ENCODE data around the gene ZNF362.
"Not testable (repeated sequence)": the region's sequence is repeated elsewhere in the genome, so short reads cannot be mapped to it uniquely, and the experiment has no call there.

Gene ZNF362, protein sequence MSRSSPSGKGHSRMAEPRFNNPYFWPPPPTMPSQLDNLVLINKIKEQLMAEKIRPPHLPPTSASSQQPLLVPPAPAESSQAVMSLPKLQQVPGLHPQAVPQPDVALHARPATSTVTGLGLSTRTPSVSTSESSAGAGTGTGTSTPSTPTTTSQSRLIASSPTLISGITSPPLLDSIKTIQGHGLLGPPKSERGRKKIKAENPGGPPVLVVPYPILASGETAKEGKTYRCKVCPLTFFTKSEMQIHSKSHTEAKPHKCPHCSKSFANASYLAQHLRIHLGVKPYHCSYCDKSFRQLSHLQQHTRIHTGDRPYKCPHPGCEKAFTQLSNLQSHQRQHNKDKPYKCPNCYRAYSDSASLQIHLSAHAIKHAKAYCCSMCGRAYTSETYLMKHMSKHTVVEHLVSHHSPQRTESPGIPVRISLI

DNA sequence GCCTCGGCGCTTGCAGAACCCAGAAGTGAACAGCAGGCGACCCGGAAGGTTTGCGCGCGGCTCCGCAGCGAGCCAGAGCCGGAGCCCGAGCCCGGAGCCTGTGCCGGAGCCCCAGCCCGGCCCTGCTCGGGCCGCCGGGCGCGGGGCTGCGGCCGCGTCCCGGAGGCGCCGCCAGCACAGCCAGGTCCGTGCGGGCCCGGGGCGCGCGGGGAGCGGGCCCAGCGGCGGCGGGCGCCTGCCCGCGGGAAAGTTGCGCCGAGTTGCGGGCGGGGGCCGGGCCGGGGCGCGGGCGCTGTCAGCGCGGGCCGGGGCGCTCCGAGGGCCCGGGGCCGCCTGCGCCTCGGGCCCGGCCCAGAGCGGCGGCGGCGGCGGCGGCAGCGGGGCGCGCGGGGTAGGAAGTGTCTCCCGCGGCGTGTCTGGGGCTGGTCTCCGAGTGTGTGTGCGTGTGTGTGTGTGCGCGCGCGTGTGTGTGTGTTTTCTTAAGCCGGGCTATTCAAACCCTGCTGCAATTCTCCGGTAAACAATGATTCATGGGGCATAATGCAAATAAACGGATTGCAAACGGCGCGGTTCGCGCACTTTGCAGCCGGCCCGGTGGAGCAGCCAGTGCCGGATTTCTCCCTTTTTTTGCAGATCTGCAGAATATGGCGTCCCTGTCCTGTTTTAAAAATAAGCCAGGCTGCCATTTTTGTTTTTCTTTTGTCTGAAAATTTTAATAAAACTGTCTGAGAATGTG lies at the start of gene ZNF362:
Gene ZNF362, plus strand, starts transcription at position 22 of the 736 bp plus-strand sequence. CDS start 14,083 bp downstream, outside the sequence.
- peak; percentile 46 for DNase-seq (ENCODE audit: low read depth)

DNA sequence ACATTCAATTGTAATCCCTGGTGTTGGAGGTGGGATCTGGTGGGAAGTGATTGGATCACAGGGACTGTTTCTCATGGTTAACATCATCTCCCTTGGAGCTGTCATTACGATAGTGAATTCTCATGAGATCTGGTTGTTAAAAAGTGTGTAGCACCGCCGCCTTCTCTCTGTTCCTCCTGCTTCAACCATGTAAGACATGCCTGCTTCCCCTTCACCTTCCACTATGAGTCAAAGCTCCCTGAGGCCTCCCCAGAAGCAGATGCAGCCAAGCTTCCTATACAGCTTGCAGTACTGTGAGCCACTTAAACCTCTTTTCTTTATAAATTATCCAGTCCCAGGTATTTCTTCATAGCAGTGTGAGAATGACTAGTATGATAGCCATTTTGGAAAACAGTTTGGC lies 44.3 kb upstream of the ZNF362 start:
- no peak for DNase-seq (ENCODE audit: low read depth)

DNA sequence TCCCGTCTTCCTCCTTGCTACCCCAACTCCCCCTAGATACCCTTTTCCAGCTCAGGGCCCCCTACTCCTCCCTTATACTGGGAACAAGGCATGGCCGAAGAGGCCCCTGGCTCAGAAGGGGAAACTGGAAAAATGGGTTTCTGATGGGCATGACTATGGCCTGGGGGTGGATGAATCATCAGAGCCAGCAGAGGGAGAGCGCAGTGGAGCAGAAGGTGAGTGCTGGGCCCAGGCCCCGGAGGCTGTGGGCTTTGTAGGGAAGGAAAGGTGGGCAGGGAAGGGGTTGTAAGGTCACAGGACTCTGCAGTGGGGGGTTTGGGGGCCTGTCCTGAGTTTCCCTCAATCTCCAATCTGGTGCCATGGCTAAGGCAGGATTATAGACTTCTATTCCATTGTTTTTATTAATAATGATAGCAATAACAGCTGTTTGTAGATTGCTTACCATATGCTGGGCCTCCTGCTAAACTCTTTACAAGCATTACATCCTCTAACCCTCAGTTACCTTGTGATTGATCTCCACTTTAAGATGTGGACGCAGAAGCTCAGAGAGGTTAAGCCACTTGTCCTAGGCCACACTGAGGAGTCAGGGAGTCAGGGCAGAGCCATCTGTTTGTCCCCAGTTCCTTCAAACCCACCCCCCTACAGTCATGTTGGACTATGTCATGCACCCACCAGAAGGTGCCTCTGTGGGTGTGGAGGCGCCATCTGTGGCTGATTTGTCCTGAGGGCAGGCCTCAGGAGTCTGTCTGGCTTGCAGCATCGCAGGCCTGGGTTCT lies 36.2 kb upstream of the ZNF362 start:
- DNase-seq (ENCODE audit: low read depth): no peak

DNA sequence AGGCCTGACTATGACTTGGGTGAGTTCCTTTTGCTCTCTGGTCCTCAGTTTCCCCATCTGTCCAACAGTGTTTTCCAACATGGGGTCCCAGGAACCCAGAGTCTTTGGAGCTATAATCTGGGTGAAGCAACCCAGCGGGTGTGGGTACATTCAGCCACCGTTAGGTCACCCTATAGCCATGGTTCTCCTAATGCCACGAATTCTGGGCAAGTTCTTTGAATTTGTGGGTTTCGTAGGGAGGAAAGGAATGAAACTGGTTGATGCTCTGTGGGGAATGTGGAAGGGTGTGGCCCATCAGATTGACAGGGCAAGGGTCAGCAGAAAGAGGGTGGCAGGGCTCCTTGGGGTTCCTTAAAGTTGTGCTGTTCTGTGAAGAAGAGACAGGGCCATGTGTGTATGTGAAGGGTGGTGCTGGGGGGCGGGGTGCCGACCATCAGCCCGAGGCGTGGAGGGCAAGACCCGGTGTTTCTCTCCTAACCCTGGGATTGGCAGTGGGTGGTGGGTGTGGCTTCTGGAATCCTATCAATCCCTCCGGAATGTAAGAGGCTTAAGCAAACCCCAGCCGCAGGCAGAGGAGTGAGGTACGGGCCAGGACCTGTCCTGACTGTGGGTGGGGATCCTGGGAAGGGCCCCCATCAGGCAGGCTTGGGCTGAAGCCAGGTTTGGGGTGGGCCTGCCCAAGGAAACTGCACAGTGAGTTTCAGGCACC lies 35.5 kb upstream of the ZNF362 start:
- no peak for DNase-seq (ENCODE audit: low read depth)

DNA sequence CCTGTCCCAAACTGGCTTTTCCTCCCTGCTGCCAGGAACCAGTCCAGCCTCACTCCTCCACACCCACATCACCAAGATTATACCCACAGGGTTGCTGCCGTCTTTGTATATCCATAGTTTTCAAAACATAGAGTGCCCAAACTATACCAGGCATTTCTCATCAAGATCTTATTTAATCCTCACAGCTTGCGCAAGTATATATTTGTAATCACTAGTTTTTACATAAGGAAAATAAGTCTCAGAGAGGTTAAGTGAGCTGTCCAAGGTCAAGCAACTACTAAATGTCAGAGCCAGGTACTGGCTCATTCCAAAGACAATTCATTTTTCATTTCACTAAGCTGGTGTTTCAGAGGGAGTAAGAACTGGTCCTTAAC lies 34.9 kb upstream of the ZNF362 start:
- DNase-seq (ENCODE audit: low read depth): no peak

DNA sequence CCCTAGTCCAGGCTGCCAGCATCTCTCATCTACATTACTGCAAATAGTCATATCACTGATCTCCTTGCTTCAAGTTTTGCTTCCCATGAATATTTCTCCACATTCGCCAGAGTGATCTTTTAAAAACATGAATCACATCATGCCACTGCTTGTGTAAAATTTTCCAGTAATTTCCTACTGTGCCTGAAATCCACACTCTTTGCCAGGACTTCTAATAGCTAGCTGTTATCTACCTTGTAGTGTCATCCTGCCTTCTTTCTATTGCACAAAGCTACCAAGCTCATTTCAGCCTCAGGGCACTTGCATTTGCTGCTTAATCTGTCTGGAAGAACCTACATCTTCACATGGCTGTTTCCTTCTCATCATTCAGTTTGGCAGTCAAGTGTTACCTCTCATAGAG lies 33.9 kb upstream of the ZNF362 start:
- no peak for DNase-seq (ENCODE audit: low read depth)

DNA sequence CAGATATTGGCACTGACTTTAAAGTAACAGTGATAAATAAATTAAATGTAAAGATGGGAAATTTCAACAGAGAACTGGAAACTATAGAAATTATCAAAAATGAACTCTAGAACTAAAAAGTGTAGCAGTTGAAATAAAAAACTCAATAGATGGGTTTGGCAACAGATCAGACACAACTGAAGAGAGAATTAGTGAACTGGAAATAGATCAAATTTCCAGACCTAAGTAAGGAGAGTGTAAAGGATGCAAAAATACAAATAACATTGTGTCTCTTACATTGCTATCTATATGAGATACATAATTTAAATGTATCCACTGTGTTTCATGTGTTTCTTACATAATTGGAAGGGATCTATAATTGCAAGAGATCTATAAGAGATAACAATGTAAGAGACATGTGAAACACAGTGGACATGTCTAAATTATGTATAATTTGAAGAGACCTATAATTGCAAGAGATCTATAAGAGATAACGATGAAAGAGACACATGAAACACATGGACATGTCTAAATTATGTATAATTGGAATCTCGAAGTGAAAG lies 32.1 kb upstream of the ZNF362 start:
- DNase-seq (ENCODE audit: low read depth): no peak

DNA sequence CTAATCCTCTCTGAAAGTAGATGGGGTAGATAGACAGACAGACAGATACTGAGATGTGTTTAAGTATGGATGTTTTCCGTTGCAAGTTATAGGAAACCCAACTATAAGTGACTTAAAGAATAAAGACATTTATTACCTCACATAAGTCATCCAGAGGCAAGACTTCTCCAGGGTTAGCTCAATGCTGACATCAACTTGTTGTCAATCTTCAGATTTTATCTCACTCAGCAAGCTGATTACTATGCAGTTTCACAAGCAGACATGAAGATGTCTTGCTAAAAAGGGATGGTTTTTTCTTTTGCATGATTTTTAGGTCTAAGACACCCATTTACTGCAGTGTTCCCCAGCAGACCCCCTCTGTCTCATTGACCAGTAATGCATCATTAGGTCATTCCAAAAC lies 30.7 kb upstream of the ZNF362 start:
- DNase-seq (ENCODE audit: low read depth): no peak

DNA sequence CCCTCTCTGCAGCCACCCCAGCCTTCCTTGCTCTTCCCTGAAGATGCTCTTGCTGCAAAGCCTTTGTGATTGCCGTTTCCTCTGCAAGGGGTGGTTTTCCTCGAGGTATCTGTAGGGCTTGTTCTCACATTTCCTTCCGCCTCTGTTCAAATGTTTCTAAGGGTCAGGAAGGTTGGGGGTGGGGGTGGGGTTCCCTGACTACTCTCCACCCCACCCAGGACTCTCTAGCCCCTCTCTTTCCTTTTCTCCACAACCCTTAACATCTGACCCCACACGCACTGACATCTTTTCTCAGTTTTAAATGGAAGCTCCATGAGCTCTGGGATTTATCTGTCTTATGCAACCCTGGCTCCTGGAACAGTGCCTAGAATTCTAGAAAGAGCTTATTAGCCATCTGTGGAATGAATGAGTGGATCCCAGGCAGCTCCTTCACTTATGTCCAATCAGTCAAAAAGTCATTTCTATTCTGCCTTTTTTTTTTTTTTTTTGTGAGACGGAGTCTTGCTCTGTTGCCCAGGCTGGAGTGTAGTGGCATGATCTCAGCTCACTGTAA lies 27.3 kb upstream of the ZNF362 start:
- DNase-seq (ENCODE audit: low read depth): no peak

DNA sequence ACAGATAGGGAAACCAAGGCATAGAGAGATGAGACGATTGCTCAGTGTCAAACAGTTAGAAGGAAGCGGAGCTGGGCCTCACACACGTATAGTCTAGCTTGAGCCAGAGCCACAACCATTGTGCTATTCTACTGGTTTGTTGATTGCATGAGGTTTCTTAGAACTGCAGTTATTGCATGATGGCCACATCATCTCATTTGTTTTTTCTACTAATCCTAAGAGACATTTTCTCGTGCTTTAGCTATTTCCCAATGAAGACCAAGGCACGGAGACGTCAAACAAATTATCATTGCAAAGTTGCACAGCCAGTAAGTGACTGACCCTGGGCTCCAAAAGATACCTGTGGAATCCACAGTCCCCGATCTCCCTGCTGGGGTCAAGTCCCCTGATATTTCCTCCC lies 25.1 kb upstream of the ZNF362 start:
- no peak for DNase-seq (ENCODE audit: low read depth)

DNA sequence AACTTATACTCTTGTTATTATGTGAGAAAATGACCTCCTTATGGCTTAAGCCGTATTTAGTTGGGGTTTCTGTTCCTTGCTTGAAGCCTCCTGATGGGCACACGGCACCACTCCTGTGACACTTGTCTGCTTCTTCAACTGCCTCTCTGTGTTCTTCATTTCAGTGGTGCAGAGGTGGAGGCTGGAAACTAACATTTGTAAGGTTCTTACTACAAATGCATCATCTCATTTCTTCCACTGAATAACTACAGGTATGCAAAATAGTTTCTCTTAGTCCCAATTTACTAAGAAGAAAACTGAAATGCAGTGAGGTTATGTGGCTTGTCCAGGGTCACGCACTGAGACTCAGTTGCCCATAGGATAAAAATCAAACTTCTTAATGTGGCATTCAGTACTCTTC lies 23.6 kb upstream of the ZNF362 start:
- no peak for DNase-seq (ENCODE audit: low read depth)

DNA sequence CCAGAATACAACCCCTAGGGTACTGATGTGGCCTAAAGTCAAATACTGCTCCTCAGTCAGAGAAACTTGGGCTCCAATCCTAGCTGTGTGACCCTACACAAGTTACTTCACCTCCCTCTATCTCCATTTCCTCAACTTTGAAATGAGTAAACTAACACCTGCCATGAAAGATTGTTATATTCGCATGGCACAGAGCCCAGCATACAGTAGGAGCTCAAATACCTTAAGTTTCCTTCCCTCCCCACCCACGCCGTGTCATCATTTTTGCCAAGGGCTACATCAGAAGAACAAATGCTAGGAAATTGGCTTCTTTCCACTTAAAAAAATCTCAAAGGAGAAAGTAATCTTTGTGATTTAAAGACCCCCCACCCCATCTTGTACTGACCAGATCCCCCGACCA lies 22.2 kb upstream of the ZNF362 start:
- DNase-seq (ENCODE audit: low read depth): no peak

DNA sequence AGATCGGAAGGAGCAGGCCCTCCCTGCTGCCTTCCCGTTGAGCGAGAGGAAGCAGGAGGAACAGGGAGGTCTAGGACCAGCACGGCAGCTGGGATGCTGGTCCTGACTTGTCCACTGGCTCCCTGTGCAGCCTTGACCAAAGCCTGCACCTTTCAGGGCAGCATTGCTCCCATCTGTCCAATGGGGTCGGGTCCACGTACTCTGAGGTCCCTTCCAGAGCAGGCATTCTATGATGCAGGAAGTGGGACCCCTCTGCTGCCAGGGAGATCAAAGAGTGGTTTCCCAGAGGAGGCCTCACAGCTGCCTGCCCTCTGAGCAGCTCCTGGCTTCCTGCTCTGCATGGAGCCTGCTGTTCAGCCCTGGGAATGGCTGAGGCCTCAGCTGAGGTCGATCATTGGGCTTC lies 21.7 kb upstream of the ZNF362 start:
- DNase-seq (ENCODE audit: low read depth): no peak

DNA sequence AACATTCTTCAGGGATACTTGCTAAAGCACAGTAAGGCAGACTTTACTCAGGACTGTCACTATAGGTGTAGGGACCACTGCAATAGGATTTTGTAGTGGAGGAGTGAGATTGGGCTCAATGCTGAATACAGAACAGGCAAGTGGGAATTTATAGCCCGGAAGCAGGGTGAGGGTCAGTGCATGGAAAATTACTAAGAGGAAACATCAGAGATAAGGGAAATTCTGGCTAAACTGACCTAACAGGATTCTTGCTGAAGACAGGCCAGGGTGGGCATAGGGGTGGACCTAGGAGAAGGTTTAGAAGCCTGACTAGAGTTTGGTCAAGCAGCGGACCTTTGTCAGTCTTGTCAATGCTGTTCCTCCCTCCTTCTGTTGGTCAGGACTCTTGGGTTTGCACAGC lies 20.8 kb upstream of the ZNF362 start:
- DNase-seq (ENCODE audit: low read depth): no peak

DNA sequence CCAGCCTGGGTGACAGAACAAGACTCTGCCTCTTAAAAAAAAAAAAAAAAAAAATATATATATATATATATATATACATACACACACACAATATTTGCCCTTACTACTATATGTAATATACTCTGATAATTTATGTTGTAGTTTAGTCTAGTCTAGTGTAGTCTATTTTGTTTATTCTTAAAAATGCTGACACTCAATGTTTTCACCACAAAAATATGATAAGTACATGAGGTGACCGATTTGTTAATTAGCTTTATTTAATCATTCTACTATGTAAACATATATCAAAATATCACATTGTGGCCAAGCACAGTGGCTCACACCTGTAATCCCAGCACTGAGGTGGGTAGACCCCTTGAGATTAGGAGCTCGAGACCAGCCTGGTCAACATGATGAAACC lies 19.8 kb upstream of the ZNF362 start:
- DNase-seq (ENCODE audit: low read depth): no peak

DNA sequence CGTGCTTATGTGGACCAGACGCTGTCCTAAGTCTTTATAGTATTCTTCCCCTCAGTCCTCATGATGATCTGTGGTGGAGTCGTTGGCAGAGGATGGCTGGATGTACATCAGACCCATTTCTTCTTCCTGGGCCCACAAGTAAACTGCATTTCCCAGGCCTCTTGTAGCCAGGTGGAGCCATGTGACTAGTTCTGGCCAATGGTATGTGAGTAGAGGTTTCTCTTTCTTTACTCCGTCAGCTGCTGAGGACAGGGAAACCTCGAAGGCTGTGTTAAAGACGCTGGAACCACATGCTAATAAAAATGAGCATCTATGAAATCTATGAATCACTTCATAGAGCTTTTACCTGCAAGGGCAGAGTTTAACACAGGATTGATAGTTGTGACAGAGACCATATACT lies 18.7 kb upstream of the ZNF362 start:
- DNase-seq (ENCODE audit: low read depth): no peak

DNA sequence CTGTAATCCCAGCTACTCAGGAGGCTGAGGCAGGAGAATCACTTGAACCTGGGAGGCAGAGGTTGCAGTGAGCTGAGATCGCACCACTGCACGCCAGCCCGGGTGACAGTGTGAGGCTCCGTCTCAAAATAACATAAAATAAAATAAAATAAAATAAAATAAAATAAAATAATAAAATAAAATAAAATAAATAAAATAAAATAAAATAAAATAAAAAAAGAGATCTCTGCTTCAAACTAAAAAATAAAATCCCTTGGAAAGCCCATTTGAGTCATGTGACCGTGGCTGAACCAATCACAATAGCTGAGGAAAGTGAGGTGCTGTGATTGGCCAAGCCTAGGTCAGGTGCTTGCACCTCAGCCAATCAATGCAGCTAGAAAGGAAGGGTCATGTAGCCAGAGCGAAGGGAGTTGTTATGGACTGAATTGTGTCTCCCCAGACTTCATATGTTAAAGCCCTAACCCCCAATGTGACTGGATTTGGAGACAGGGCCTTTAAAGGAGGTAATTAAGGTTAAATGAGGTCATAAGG lies 18.0 kb upstream of the ZNF362 start:
- DNase-seq (ENCODE audit: low read depth): not testable (repeated sequence)

DNA sequence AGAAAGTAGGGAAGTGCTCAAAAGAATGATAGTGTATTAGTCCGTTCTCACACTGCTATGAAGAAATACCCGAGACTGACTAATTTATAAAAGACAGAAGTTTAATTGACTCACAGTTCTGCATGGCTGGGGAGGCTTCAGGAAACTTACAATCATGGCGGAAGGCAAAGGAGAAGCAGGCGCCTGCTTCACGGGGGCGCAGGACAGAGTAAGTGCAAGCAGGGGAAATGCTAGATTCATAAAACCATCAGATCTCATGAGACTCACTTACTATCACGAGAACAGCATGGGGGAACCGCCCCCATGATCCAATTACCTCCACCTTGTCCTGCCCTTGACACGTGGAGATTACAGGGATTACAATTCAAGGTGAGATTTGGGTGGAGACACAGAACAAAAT lies 16.9 kb upstream of the ZNF362 start:
- not testable (repeated sequence) for DNase-seq (ENCODE audit: low read depth)

DNA sequence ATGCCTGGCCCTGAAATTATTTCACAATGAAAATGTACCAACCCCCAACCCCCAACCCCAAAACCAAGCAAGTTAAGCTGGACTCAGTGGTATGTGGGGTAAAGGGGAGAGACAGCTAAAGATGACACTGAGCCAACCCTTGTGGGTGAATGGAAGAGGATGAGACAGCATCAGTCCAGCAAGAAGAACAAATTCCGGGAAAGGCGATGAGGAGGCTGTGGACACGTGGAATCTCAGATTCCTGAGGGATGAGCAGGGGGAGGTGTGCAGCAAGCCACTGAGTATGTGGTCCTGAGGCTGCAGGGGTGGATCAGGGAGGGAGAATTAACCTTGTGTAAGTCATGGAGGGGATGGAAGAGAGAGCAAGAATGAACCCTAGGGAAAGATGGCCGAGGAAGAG lies 14.4 kb upstream of the ZNF362 start:
- no peak for DNase-seq (ENCODE audit: low read depth)

DNA sequence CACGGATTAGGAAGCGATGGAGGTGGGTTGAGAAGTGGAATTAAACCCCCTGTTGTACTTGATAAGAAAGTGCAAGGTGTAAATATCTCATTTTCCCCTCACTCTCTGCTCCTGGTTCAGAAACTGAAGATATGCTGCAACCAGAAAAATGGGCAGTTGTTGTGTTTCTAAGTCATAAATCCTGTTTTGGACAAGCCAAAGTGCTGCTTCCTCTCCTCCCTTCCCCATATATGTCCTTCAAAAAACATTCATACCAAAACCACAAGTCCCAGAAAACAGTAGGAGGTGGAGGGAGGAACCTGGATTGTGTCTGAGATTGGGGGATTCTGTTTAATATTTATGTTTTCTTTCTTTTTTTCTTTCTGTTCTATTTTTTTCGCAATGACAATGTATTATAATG lies 13.6 kb upstream of the ZNF362 start:
- DNase-seq (ENCODE audit: low read depth): no peak

DNA sequence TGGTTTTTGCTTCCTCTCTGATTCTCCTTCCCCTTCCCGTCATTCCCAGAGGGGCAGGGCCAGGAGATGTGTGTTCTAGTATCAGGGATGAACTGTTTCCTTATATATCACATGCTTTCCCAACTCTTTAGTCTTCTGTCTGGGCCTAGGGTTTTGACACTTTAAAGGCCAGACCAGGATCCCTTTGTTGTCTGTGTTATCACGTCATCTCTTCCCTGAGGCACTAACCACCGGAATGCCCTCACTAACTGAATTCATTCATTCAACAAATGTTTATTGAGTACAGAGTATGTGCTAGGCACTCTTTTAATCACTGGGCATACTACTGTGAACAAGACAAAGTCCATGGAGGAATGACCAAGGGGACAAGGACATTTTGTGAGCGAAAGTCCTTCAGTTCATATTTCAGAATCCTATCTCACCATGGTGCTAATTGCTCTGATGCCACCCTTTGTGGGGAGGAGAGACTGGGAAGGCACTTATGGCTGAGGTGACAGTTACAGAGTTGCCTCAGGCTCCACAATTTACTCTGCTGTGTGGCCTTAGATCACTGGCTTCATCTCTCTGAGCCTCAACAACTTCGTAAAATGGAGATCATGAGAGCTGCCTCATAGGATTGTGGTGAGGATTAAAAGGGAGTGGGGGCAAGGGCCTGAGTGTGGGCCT lies 12.0 kb upstream of the ZNF362 start:
- no peak for DNase-seq (ENCODE audit: low read depth)

Measured in T-helper 22 cell (primary cell).